Endothelial cell of umbilical vein (primary cell): ENCODE data around the gene EOGT.

ENCODE experiments used
- CTCF ChIP-seq, 2 donors: IDR thresholded peaks; 1 replicate in 1 of 2; 2 replicates in 1 of 2; pipeline ENCODE4 v1.5.1; 2011; ENCODE audit warnings: low read length in 2 of 2, mild to moderate bottlenecking in 2 of 2, moderate library complexity in 2 of 2, control low read depth in 1 of 2, inconsistent platforms in 1 of 2, low read depth in 1 of 2; ENCODE audit not compliant: insufficient read depth in 1 of 2; ENCODE audit errors: extremely low read depth in 1 of 2
- EZH2 ChIP-seq: IDR thresholded peaks from 2 replicates; pipeline ENCODE4 v1.6.1; 2012; ENCODE audit warnings: borderline replicate concordance, low read depth, mild to moderate bottlenecking, moderate library complexity, low read length, inconsistent platforms; ENCODE audit not compliant: severe bottlenecking
- FOS ChIP-seq: IDR thresholded peaks from 2 replicates; pipeline ENCODE4 v1.6.1; 2011; ENCODE audit warnings: mild to moderate bottlenecking, low read length, moderate library complexity, borderline replicate concordance; ENCODE audit not compliant: insufficient read depth
- GATA2 ChIP-seq: IDR thresholded peaks from 2 replicates; pipeline ENCODE4 v1.7.0; 2011; ENCODE audit warnings: low read depth, mild to moderate bottlenecking, moderate library complexity, mixed read lengths, low read length; ENCODE audit not compliant: insufficient read length, insufficient read depth
- MAX ChIP-seq: IDR thresholded peaks from 2 replicates; pipeline ENCODE4 v1.6.1; 2011; ENCODE audit not compliant: insufficient read depth, insufficient read length
- MYC ChIP-seq: IDR thresholded peaks from one replicate; pipeline ENCODE4 v1.6.1; 2011; ENCODE audit warnings: mild to moderate bottlenecking, low read depth, low read length
- POLR2A ChIP-seq: IDR thresholded peaks from 2 replicates; pipeline ENCODE4 v1.6.1; 2012; ENCODE audit warnings: low read depth, mild to moderate bottlenecking, control low read depth, low read length
- POLR2AphosphoS5 ChIP-seq: IDR thresholded peaks from 2 replicates; pipeline ENCODE4 v1.6.1; 2012; ENCODE audit warnings: low read depth, mild to moderate bottlenecking, control low read depth, low read length, moderate library complexity; ENCODE audit not compliant: insufficient read depth

- TF ChIP-seq CTCF (IDR thresholded peaks at IDR 0.05; ENCODE audit: extremely low read depth in 1 of 2, insufficient read depth in 1 of 2, low read depth in 1 of 2, low read length in 2 of 2) = no peak
- TF ChIP-seq POLR2A = no peak
- TF ChIP-seq FOS = no peak
- TF ChIP-seq EZH2 = no peak
- TF ChIP-seq POLR2AphosphoS5 = no peak
- no peak for TF ChIP-seq GATA2
- no peak for TF ChIP-seq MYC
- no peak for TF ChIP-seq MAX
Measured at GRCh38 chr3:68953816-68954444, 59.6 kb downstream of the EOGT start.
